ENCODE measurements around the gene HECA.
"Not testable (repeated sequence)": the region's sequence is repeated elsewhere in the genome, so short reads cannot be mapped to it uniquely, and the experiment has no call there.

HECA gene

GRCh38 chr6:139205843-139206242, 71.0 kb downstream of the HECA start:
- DNase-seq (ENCODE audit: low read depth in 2 of 2), result no peak

- not testable (repeated sequence) for DNase-seq (ENCODE audit: low read depth in 2 of 2)
Observed at GRCh38 chr6:139210766-139211165, 75.9 kb downstream of the HECA start.

GRCh38 chr6:139212460-139212859, 77.6 kb downstream of the HECA start:
- not testable (repeated sequence) for DNase-seq (ENCODE audit: low read depth in 2 of 2)

GRCh38 chr6:139219271-139219729, 84.4 kb downstream of the HECA start:
- peak; percentile 77 to 79 for DNase-seq (ENCODE audit: low read depth in 2 of 2)

GRCh38 chr6:139219746-139220145, 84.9 kb downstream of the HECA start:
- no peak for DNase-seq (ENCODE audit: low read depth in 2 of 2)

GRCh38 chr6:139228387-139228786, 93.5 kb downstream of the HECA start:
- DNase-seq (ENCODE audit: low read depth in 2 of 2), result not testable (repeated sequence)
